ENCODE measurements around the gene SENP2. TPM values are rescaled to one million over a fixed set of nuclear protein-coding genes. Genes with fewer than 3 reads are reported as not detected.
"Not testable (repeated sequence)": the region's sequence is repeated elsewhere in the genome, so short reads cannot be mapped to it uniquely, and the experiment has no call there.

SENP2 gene
- total RNA-seq, 1 experiment from 2014 or later: 34.1 TPM

DNA sequence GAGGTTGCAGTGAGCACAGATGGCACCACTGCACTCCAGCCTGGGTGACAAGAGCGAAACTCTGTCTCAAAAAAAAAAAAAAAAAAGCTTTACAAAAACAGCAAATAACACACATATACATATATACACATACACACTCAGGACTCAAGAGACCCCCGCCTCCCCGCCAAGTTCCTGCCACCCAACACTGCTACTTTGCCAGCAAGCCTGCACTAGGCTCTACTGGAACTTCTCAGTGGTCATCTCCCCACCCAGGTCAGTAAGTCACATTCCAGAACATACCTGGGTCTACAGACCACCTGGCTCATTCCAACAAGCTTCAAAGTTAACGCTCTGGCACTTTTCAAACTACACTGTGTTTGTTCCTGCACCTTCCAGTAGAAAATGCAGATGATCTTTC lies 62.3 kb downstream of the SENP2 start:
- no peaks in the 10 kb centered on the region for H3K9me3 ChIP-seq (replicated peaks)
- no peaks in the 10 kb centered on the region for H3K4me1 ChIP-seq
- no peak for DNase-seq
- no peak overlapping the region for H3K27ac ChIP-seq
- H3K4me3 ChIP-seq: no peak overlapping the region
- peaks cover 19% of the 10 kb centered on the region for H3K36me3 ChIP-seq
- no peaks in the 10 kb centered on the region for H3K27me3 ChIP-seq

GRCh38 chr3:185649414-185649813 lies 63.3 kb downstream of the SENP2 start:
- H3K36me3 ChIP-seq: peaks cover 21% of the 10 kb centered on the region
- no peak overlapping the region for H3K4me3 ChIP-seq
- no peak overlapping the region for H3K27ac ChIP-seq
- no peaks in the 10 kb centered on the region for H3K27me3 ChIP-seq
- H3K4me1 ChIP-seq: no peaks in the 10 kb centered on the region
- H3K9me3 ChIP-seq (replicated peaks): no peaks in the 10 kb centered on the region
- no peak for DNase-seq

GRCh38 chr3:185651971-185652370 lies 65.9 kb downstream of the SENP2 start:
- Histone ChIP-seq H3K9me3 (replicated peaks) (no peaks in the 10 kb centered on the region), H3K4me1 (no peaks in the 10 kb centered on the region), H3K27ac (no peak overlapping the region), H3K27me3 (no peaks in the 10 kb centered on the region), H3K4me3 (no peak overlapping the region), H3K36me3 (peaks cover 22% of the 10 kb centered on the region)
- DNase-seq: no peak

DNA sequence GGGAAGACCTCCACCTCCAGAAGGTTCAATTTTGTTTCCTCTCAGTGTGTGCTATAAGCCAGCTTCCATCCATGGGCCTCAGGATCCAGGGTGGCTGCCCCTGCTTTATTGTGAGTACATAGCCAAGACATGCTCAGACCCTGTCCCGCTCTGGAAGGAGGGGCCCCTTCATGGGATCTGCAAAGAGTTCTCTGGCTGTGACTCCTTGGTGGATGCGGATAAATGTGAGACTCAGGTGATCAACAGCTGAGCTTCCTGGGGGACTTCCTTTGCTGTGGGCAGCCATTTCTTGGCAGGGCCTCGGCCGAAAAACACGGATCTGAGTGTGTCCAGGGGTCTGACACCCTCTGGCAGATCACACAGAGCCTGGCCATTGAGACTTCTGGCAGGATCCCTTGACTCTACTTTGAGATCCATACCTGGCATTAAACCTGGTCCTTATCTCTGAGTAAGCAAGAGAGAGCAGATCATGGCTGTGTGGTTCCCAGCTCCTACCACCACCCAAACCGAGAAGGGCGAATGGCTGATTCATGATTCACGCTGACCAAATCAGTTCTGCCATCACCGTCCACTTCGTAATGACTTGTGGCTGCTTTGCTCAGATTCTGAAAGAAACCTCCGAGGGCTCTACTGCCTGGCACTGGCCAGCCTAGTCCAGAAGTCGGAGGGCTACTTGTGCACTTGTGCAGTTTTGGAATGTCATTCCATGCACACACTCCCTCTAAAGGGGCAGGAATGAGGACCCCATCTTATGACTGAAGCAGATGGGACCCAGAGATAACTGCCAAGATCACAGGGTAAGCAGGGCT lies 68.1 kb downstream of the SENP2 start:
- DNase-seq: no peak
- H3K27me3 ChIP-seq: no peaks in the 10 kb centered on the region
- peaks cover 22% of the 10 kb centered on the region for H3K36me3 ChIP-seq
- H3K9me3 ChIP-seq (replicated peaks): no peaks in the 10 kb centered on the region
- H3K4me1 ChIP-seq: no peaks in the 10 kb centered on the region
- H3K27ac ChIP-seq: no peak overlapping the region
- H3K4me3 ChIP-seq: no peak overlapping the region

DNA sequence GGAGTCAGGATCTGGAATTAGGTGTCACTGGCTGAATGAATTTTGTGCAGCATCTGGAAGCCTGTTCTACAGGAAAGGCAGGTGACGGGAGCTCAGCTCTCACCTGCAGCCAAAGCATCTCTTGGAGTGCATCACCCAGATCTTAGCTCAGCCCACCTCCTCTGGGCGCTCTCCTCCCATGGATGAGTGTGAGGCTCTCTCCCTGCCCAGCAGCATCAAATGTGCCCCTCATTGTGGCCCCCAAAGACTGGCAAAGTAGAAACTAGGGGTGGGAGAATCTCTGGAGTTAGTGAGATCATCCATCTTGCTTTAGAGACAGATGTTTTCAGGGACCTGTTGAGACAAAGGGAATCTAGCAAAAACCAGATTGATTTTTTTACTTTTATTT lies 68.7 kb downstream of the SENP2 start:
- Histone ChIP-seq H3K4me3 (no peak overlapping the region), H3K27ac (no peak overlapping the region), H3K9me3 (replicated peaks) (no peaks in the 10 kb centered on the region), H3K4me1 (no peaks in the 10 kb centered on the region), H3K27me3 (no peaks in the 10 kb centered on the region), H3K36me3 (peaks cover 20% of the 10 kb centered on the region)
- no peak for DNase-seq

DNA sequence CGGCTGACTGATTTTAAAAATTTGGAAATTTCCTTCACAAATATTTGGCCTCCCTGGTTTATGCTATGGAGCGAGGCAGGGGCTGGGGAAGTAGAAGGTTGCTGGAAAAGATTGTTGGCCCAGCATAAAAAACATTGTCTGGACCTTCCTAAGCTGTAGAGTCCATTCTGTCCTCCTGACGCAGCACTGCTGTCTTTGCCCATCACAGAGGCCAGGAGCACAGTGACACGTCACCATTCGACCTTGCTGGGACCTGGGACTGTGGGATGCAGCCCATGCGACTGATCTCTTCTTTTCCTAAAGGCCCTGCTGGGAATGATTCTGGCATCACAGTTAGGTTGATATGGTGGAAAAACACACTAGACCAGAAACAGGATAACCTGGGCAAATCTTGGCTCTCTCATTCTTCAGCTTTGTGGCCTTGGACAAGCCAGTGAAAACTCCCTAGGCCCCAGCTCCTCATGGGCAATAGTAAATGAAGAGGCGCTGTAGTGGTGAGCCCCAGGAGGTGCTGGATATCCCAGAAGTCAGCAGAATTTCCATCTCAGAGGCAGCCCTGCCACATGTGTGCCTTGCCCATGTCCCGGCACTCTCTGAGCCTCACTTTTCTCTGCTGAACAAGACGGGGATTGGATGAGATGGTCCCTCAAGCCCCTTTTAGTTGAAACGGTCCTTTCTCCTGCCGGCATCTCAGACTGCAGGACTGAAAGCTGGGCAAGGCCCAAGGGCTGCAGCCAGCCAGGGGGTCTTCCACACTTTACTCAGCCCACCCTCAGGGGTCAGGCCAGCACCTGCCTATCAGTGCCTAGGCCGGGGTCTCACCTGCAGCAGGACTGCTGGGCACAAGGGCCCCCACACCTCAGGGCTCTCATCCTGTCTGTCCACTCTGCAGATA lies 69.6 kb downstream of the SENP2 start:
- peaks cover 13% of the 10 kb centered on the region for H3K36me3 ChIP-seq
- no peak overlapping the region for H3K27ac ChIP-seq

DNA sequence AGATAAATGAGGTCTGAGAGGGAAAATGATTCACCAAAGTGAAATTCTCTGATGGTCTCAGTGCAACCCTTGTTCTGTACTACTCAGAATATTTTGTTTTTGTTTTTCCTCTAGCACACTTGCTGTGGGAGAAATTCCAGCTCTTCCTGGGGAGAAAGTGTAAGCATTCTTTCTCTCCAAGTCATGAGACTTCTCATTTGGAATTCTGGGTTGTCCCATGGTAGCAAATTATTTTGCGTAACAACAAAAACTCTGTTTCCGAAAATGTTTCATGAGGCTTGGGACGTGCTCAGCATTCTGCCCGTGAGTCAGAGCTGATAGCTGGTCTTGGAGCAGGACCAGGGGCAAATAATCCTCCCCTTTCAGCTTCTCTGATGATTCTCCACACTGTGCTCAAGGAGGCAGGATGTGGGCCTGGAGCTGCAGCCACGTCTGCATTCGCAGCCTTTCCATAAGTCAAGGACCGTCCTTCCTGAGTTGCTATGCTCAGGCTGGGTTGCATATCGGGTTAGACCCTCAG lies 70.3 kb downstream of the SENP2 start:
- H3K27me3 ChIP-seq: no peaks in the 10 kb centered on the region
- no peaks in the 10 kb centered on the region for H3K9me3 ChIP-seq (replicated peaks)
- DNase-seq: no peak
- no peak overlapping the region for H3K4me3 ChIP-seq
- no peaks in the 10 kb centered on the region for H3K4me1 ChIP-seq
- peaks cover 13% of the 10 kb centered on the region for H3K36me3 ChIP-seq
- H3K27ac ChIP-seq: no peak overlapping the region

More for the DNA sequence above, 69.6 kb downstream of the SENP2 start:
- Histone ChIP-seq H3K9me3 (replicated peaks) (no peaks in the 10 kb centered on the region), H3K4me3 (no peak overlapping the region), H3K27me3 (no peaks in the 10 kb centered on the region), H3K4me1 (no peaks in the 10 kb centered on the region)
- no peak for DNase-seq

DNA sequence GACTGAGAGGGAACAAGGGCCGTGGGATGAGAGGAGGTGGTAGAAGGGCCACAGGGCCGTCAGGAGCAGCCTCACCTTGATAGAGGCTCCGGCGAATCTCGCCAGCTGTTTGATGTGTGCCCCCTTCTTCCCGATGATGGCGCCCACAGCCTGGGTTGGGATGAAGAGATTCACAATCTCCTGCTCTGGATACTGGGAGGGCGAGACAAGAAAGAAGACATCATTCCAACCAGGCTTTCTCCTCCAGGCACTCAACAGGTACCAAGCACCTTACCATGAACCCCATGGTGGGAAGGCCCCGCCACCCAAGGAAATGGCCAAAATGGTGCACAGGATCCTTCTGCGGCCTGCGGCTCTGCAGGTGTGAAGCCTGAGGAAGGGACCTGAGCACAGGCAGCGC lies 71.1 kb downstream of the SENP2 start:
- Histone ChIP-seq H3K27ac (no peak overlapping the region), H3K4me3 (no peak overlapping the region), H3K36me3 (peaks cover 13% of the 10 kb centered on the region), H3K4me1 (no peaks in the 10 kb centered on the region), H3K9me3 (replicated peaks) (no peaks in the 10 kb centered on the region), H3K27me3 (no peaks in the 10 kb centered on the region)
- no peak for DNase-seq

GRCh38 chr3:185657691-185658503 lies 71.8 kb downstream of the SENP2 start:
- Histone ChIP-seq H3K9me3 (replicated peaks) (no peaks in the 10 kb centered on the region), H3K27ac (no peak overlapping the region), H3K27me3 (no peaks in the 10 kb centered on the region), H3K4me3 (no peak overlapping the region), H3K4me1 (no peaks in the 10 kb centered on the region), H3K36me3 (peaks cover 13% of the 10 kb centered on the region)
- no peak for DNase-seq

DNA sequence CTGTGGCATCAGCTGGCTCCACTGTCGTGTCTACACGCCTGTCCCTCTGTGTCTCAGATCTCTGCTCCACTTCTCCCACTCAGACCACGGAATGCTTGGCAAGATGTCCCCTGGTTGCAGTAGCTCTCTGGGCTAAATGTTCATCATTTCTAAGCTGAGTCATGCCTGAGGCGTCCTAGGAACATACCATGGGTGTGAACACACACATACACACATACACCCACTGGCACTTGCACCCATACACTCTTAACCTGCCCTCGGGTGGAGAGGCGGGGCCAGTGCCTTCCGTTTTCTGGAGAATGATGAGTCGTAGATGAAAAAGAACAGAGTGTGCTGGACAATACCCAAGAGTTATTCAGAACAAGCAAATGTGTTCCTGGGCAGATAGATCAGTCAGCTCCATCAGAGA lies 72.4 kb downstream of the SENP2 start:
- Histone ChIP-seq H3K9me3 (replicated peaks) (no peaks in the 10 kb centered on the region), H3K27me3 (no peaks in the 10 kb centered on the region), H3K27ac (no peak overlapping the region), H3K36me3 (peaks cover 13% of the 10 kb centered on the region), H3K4me1 (no peaks in the 10 kb centered on the region), H3K4me3 (no peak overlapping the region)
- peak in 1 of 2 experiments; percentile 20 for DNase-seq

GRCh38 chr3:185658943-185659342 lies 72.8 kb downstream of the SENP2 start:
- H3K27me3 ChIP-seq: no peaks in the 10 kb centered on the region
- no peaks in the 10 kb centered on the region for H3K9me3 ChIP-seq (replicated peaks)
- H3K27ac ChIP-seq: no peak overlapping the region
- H3K4me3 ChIP-seq: no peak overlapping the region
- H3K4me1 ChIP-seq: no peaks in the 10 kb centered on the region
- no peak for DNase-seq
- H3K36me3 ChIP-seq: peaks cover 13% of the 10 kb centered on the region

GRCh38 chr3:185659942-185660921 lies 74.1 kb downstream of the SENP2 start:
- no peak overlapping the region for H3K27ac ChIP-seq
- H3K9me3 ChIP-seq (replicated peaks): no peaks in the 10 kb centered on the region
- no peak overlapping the region for H3K4me3 ChIP-seq
- H3K27me3 ChIP-seq: no peaks in the 10 kb centered on the region
- peaks cover 17% of the 10 kb centered on the region for H3K36me3 ChIP-seq
- H3K4me1 ChIP-seq: no peaks in the 10 kb centered on the region
- peak; percentile 62 to 84 for DNase-seq

DNA sequence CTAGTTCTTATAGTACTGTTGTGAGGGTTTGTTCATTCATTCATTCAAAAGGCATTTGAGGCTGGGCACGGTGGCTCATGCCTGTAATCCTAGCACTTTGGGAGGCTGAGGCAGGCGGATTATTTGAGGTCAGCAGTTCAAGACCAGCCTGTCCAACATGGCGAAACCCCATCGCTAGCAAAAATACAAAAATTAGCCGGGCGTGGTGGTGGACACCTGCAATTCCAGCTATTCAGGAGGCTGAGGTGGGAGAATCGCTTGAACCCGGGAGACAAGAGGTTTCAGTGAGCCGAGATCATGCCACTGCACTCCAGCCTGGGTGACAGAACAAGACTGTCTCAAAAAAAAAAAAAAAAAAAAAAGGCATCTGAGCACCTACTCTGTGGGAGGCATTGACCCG lies 75.2 kb downstream of the SENP2 start:
- peaks cover 17% of the 10 kb centered on the region for H3K36me3 ChIP-seq
- DNase-seq; H3K4me1 ChIP-seq; H3K9me3 ChIP-seq (replicated peaks); H3K27me3 ChIP-seq; H3K4me3 ChIP-seq; H3K27ac ChIP-seq: not testable (repeated sequence)

Data from SJCRH30 (cell line).